ENCODE results near the gene KIRREL1.

DNA sequence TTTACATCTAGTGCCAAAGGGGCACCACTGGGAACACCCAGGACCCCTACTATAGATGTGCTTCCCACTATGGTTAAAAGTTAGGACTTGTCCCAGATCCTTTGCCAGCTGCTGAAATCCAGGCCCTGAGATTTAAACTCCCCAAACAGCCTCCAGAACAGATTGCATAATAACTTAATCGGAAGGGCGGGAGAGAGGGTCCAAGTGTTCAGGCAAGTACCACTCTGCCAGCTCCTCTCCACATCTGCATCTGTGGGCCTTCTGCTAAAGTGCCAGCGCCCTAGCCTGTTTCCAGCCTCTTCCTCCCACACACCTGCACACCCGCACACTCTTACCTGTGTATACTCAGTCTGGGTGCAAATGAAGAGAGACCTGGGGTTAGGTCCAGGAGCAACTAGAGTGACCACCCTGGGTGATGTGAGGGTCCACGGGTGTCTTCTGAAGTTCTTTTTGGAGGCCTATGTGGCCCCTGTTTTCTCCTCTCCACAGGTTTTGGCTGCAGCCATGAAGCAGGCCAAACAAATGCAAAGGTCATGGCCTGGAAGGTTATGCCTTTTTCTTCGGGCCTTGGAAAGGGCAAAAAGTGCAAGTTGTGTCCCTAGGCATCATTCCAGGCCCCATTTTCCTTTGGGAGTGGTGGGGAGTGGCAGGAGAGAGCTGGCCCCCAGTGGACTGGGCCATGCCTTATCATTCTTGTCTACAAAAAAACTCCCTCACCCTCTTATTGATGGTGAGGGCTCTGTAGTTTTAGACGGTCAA, 29.3 kb downstream of the KIRREL1 start:
- TF ChIP-seq EZH2 (IDR thresholded peaks at IDR 0.05; ENCODE audit: borderline replicate concordance, low read depth, low read length, poor library complexity, severe bottlenecking) = no peak
- TF ChIP-seq, protein P1, sequence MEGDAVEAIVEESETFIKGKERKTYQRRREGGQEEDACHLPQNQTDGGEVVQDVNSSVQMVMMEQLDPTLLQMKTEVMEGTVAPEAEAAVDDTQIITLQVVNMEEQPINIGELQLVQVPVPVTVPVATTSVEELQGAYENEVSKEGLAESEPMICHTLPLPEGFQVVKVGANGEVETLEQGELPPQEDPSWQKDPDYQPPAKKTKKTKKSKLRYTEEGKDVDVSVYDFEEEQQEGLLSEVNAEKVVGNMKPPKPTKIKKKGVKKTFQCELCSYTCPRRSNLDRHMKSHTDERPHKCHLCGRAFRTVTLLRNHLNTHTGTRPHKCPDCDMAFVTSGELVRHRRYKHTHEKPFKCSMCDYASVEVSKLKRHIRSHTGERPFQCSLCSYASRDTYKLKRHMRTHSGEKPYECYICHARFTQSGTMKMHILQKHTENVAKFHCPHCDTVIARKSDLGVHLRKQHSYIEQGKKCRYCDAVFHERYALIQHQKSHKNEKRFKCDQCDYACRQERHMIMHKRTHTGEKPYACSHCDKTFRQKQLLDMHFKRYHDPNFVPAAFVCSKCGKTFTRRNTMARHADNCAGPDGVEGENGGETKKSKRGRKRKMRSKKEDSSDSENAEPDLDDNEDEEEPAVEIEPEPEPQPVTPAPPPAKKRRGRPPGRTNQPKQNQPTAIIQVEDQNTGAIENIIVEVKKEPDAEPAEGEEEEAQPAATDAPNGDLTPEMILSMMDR (conservative IDR thresholded peaks at IDR 0.05; ENCODE audit: low read depth, low read length) = no peak
